Type B pancreatic cell (in vitro differentiated cells): ENCODE measurements around the gene KIF5B. TPM values are rescaled to one million over a fixed set of nuclear protein-coding genes. Genes with fewer than 3 reads are reported as not detected.

ENCODE experiments used
- DNase-seq: peaks from one replicate; pipeline ENCODE4 v3.0.0; 2021; ENCODE audit warnings: mixed read lengths; ENCODE audit not compliant: unreplicated experiment; ENCODE audit errors: extremely low spot score
- H3K27ac Mint-ChIP-seq: 2 replicates; pipeline ENCODE4 v1.8.0; 2021; ENCODE audit warnings: mild to moderate bottlenecking, mixed read lengths
- H3K27me3 Mint-ChIP-seq: 2 replicates; pipeline ENCODE4 v1.8.0; 2021; ENCODE audit warnings: mixed read lengths
- H3K36me3 Mint-ChIP-seq: 2 replicates; pipeline ENCODE4 v1.8.0; 2021; ENCODE audit warnings: mixed read lengths
- H3K4me1 Mint-ChIP-seq: one replicate; pipeline ENCODE4 v1.8.0; 2021; ENCODE audit warnings: mixed read lengths; ENCODE audit not compliant: unreplicated experiment
- H3K4me3 Mint-ChIP-seq: 2 replicates; pipeline ENCODE4 v1.8.0; 2021; ENCODE audit warnings: mild to moderate bottlenecking, mixed read lengths
- H3K9me3 Mint-ChIP-seq: 2 replicates; pipeline ENCODE4 v1.8.0; 2021; ENCODE audit warnings: mixed read lengths
- total RNA-seq: library from RNA; stranded (reverse); gene quantifications from 2 replicates; pipeline ENCODE4 v1.2.1, GENCODE V29; 2021; ENCODE audit warnings: low replicate concordance
- TF ChIP-seq, protein P1 (sequence below): fragments of 200-600 bp; sonication (generic); conservative IDR thresholded peaks from 2 replicates; pipeline ENCODE4 v1.5.0; 2021; ENCODE audit warnings: antibody characterized with exemption, mild to moderate bottlenecking

KIF5B gene
- total RNA-seq, 1 donor from 2014 or later: 88.3 TPM

- H3K36me3 Mint-ChIP-seq: no peaks in the 10 kb centered on the region
- peaks cover 17% of the 10 kb centered on the region for H3K4me1 Mint-ChIP-seq
- H3K27ac Mint-ChIP-seq: peak overlapping the region; percentile 92
- no peak for DNase-seq
- peaks cover 4% of the 10 kb centered on the region for H3K9me3 Mint-ChIP-seq
- H3K27me3 Mint-ChIP-seq: no peaks in the 10 kb centered on the region
- no peak overlapping the region for H3K4me3 Mint-ChIP-seq
- TF ChIP-seq, protein P1, sequence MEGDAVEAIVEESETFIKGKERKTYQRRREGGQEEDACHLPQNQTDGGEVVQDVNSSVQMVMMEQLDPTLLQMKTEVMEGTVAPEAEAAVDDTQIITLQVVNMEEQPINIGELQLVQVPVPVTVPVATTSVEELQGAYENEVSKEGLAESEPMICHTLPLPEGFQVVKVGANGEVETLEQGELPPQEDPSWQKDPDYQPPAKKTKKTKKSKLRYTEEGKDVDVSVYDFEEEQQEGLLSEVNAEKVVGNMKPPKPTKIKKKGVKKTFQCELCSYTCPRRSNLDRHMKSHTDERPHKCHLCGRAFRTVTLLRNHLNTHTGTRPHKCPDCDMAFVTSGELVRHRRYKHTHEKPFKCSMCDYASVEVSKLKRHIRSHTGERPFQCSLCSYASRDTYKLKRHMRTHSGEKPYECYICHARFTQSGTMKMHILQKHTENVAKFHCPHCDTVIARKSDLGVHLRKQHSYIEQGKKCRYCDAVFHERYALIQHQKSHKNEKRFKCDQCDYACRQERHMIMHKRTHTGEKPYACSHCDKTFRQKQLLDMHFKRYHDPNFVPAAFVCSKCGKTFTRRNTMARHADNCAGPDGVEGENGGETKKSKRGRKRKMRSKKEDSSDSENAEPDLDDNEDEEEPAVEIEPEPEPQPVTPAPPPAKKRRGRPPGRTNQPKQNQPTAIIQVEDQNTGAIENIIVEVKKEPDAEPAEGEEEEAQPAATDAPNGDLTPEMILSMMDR: no peak
These were observed 93.2 kb downstream of the KIF5B start for GRCh38 chr10:31962826-31963588.

DNA sequence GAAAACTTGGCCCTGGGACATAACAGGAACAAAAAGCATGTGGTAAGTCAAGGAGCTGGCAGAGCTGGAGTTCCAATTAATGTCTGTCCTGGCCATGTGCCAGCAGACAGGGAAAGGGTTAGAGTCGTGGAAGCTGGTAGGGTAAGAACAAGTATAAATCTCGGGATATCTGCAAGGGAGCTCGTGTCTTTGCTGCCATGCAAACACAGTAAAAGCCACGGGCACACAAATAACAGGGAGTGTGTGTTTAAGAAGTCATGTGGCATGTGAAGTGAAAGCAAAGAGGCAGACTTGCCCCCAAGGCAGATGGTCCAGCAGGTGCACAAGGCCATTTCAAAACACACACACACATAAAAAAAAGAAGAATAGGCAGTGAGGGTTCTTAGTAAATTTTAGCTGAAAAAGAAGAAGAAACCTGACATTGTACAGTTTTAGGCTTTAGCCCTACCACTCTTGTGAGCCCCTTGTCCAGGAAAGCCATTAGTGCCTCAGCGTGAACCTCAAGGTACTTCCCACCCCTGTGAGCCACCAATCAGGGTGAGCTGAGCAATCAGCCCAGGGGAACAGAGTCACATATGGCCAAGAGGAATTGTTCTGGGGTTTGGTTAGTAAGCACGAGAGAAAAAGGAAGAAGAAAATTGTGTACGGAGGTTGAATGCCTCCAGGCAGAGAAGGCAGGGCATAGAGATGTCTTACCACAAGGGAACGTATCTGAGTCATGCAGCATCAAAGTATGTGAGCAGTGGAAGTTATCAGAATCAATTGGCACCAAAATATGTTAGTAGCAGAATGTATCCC lies 94.7 kb downstream of the KIF5B start:
- Mint-ChIP-seq H3K4me3 (no peak overlapping the region), H3K9me3 (peaks cover 4% of the 10 kb centered on the region), H3K27me3 (no peaks in the 10 kb centered on the region), H3K4me1 (peaks cover 17% of the 10 kb centered on the region), H3K27ac (peak overlapping the region; percentile 68), H3K36me3 (no peaks in the 10 kb centered on the region)
- TF ChIP-seq, protein P1: no peak
- DNase-seq: no peak

- Mint-ChIP-seq H3K27me3 (no peaks in the 10 kb centered on the region), H3K27ac (peak overlapping the region; percentile 83), H3K9me3 (peaks cover 6% of the 10 kb centered on the region), H3K4me3 (no peak overlapping the region), H3K4me1 (peaks cover 17% of the 10 kb centered on the region), H3K36me3 (no peaks in the 10 kb centered on the region)
- no peak for DNase-seq
- TF ChIP-seq, protein P1: no peak
These were observed 96.6 kb downstream of the KIF5B start for GRCh38 chr10:31959461-31960173.

Other genes with a start within 250 kb of the KIF5B start
- 30.4 and 39.5 TPM in 2 replicates for gene ARHGAP12, start 127.6 kb downstream of the KIF5B start, total RNA-seq